ENCODE results near the gene CARHSP1. TPM values are rescaled to one million over a fixed set of nuclear protein-coding genes. Genes with fewer than 3 reads are reported as not detected.

The CARHSP1 gene
- total and polyA plus RNA-seq, 2 of the 8 experiments (the other 6 are each of a cell fraction or from before 2014, with no cell fraction given): 292 to 300 TPM

DNA sequence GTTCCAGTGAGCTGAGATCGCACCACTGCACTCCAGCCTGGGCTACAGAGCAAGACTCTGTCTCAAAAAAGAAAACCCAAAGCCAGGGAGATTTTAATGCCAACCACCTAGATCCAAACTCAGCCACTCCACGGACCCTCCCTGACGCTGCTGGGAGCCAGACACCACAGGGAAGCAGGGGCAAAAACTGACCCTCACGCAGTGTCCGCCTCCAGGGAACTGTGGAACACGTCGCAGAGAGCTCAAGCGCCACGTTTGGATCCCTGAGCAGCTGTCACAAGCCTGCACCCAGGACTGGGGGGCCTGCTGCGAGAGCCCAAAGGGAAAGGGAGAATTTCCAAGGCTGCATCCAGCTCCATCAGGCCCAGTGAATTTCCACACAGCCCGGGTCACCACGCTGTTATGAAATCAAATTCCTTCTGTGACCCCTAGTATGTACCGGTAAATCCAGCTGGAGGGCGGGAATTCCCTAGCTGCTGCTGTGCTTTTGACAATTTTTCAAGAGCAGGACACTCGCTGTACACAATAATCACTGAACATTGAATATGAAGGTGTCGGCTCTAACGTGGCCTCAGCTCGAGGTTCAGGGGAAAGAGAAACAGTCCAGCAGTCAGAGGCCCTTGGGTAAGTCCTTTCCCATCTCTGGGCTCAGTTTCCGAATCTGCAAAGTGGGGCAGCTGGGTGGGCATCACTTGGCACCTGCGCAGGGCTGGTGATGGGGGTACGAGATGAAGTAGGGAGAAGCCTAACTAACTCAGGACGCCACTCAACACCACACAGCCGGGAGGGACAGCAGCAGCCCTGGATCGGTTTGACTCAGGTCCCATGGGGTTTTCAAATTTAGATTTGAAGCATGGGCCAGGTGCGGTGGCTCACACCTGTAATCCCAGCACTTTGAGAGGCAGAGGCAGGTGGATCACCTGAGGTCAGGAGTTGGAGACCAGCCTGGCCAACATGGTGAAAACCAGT is 8.6 kb downstream of the CARHSP1 start (continued):
- TF ChIP-seq RFX5 (IDR thresholded peaks at IDR 0.05; ENCODE audit: borderline replicate concordance, low read depth, low read length) (no peak), RXRA (IDR thresholded peaks at IDR 0.05; ENCODE audit: insufficient read depth, low read depth, low read length) (no peak), SP4 (IDR thresholded peaks at IDR 0.05; ENCODE audit: low read length) (no peak), PHF8 (conservative IDR thresholded peaks at IDR 0.05; ENCODE audit: low read depth, low read length) (no peak), SP1 (IDR thresholded peaks at IDR 0.05; ENCODE audit: low read depth, low read length) (no peak), RBBP5 (IDR thresholded peaks at IDR 0.05; ENCODE audit: borderline replicate concordance, low read depth, low read length) (no peak), BACH1 (IDR thresholded peaks at IDR 0.05; ENCODE audit: low read length) (no peak), KDM5A (IDR thresholded peaks at IDR 0.05; ENCODE audit: low read length) (no peak), SIN3A (conservative IDR thresholded peaks at IDR 0.05 in 1 of 2, IDR thresholded peaks at IDR 0.05 in 1 of 2; ENCODE audit: low read depth in 1 of 2, low read length in 2 of 2) (no peak)
- TF ChIP-seq, protein P1, sequence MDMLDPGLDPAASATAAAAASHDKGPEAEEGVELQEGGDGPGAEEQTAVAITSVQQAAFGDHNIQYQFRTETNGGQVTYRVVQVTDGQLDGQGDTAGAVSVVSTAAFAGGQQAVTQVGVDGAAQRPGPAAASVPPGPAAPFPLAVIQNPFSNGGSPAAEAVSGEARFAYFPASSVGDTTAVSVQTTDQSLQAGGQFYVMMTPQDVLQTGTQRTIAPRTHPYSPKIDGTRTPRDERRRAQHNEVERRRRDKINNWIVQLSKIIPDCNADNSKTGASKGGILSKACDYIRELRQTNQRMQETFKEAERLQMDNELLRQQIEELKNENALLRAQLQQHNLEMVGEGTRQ (IDR thresholded peaks at IDR 0.05; ENCODE audit: low read length): no peak
